HEK293T (cell line): ENCODE results near the gene MICU1.

ENCODE experiments used
- CTBP1 ChIP-seq: fragments of 450-650 bp; IDR thresholded peaks from 2 replicates; pipeline ENCODE4 v1.6.1; 2016; ENCODE audit warnings: borderline replicate concordance
- SP1 ChIP-seq: fragments of 450-650 bp; IDR thresholded peaks from 2 replicates; pipeline ENCODE4 v1.6.1; 2017
- TARDBP ChIP-seq: fragments of 450-650 bp; IDR thresholded peaks from 2 replicates; pipeline ENCODE4 v1.6.1; 2016

DNA sequence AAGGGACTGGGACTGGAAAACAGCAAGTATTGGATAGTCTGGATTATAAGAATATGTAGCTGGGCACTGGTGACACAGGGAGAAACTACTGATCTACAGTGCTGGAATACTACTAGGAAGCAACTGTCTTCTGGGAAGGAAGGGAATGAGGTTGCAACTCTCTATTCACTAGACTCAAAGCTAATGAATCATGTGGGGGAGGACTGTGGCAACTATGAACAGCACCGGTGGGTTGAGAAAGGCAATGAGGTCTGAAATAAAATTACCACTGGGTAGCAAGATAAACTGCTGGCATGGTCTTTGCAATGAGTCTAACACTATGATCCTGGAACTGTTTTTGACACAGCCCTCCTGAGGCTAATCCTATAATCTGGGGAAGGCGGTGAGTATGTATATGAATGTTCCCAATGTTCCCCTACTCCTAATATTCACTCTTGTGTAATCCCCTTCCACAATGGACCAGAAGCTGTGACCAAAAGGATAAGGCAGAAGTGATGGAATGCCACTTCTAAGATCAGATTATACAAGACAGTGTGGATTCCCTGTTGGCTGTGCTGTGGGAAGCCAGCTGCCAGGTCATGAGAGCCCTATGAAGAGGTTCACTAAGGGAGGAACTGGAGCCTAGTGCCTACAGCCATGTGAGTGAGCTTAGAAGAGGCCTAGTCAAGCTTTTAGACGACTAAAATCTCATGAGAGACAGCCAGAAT, 169.8 kb downstream of the MICU1 start:
- no peak for TF ChIP-seq SP1
- TF ChIP-seq TARDBP: no peak
- no peak for TF ChIP-seq CTBP1
